ENCODE data around the gene TTC28.
"Not testable (repeated sequence)": the region's sequence is repeated elsewhere in the genome, so short reads cannot be mapped to it uniquely, and the experiment has no call there.

The TTC28 gene

GRCh38 chr22:28557184-28557583 is 122.5 kb downstream of the TTC28 start:
- DNase-seq (ENCODE audit: low spot score): no peak

GRCh38 chr22:28553108-28553866 is 126.4 kb downstream of the TTC28 start:
- not testable (repeated sequence) for DNase-seq (ENCODE audit: low spot score)

GRCh38 chr22:28548406-28548805 is 131.2 kb downstream of the TTC28 start:
- DNase-seq (ENCODE audit: low spot score): no peak

- DNase-seq (ENCODE audit: low spot score): peak; percentile 83
Measured at GRCh38 chr22:28547132-28547842, 132.4 kb downstream of the TTC28 start.

GRCh38 chr22:28544431-28544868 is 135.2 kb downstream of the TTC28 start:
- no peak for DNase-seq (ENCODE audit: low spot score)

GRCh38 chr22:28542980-28543621 is 136.5 kb downstream of the TTC28 start:
- DNase-seq (ENCODE audit: low spot score): no peak

GRCh38 chr22:28541137-28541536 is 138.5 kb downstream of the TTC28 start:
- no peak for DNase-seq (ENCODE audit: low spot score)

- no peak for DNase-seq (ENCODE audit: low spot score)
Measured at GRCh38 chr22:28538922-28539321, 140.7 kb downstream of the TTC28 start.

GRCh38 chr22:28530565-28530964 is 149.1 kb downstream of the TTC28 start:
- not testable (repeated sequence) for DNase-seq (ENCODE audit: low spot score)

- DNase-seq (ENCODE audit: low spot score): not testable (repeated sequence)
Measured at GRCh38 chr22:28529144-28529543, 150.5 kb downstream of the TTC28 start.

GRCh38 chr22:28521451-28521850 is 158.2 kb downstream of the TTC28 start:
- DNase-seq (ENCODE audit: low spot score): no peak

GRCh38 chr22:28514321-28514821 is 165.3 kb downstream of the TTC28 start:
- DNase-seq (ENCODE audit: low spot score): no peak

GRCh38 chr22:28512387-28512786 is 167.3 kb downstream of the TTC28 start:
- DNase-seq (ENCODE audit: low spot score): not testable (repeated sequence)

- no peak for DNase-seq (ENCODE audit: low spot score)
Measured at GRCh38 chr22:28507896-28508295, 171.7 kb downstream of the TTC28 start.

- no peak for DNase-seq (ENCODE audit: low spot score)
Measured at GRCh38 chr22:28506150-28506535, 173.5 kb downstream of the TTC28 start.

GRCh38 chr22:28505416-28506149 is 174.1 kb downstream of the TTC28 start:
- no peak for DNase-seq (ENCODE audit: low spot score)

GRCh38 chr22:28500006-28500405 is 179.6 kb downstream of the TTC28 start:
- DNase-seq (ENCODE audit: low spot score): no peak

- DNase-seq (ENCODE audit: low spot score): no peak
Measured at GRCh38 chr22:28498044-28498443, 181.6 kb downstream of the TTC28 start.

GRCh38 chr22:28497188-28497587 is 182.5 kb downstream of the TTC28 start:
- peak; percentile 25 for DNase-seq (ENCODE audit: low spot score)

- not testable (repeated sequence) for DNase-seq (ENCODE audit: low spot score)
Measured at GRCh38 chr22:28491289-28491688, 188.4 kb downstream of the TTC28 start.

GRCh38 chr22:28488825-28489224 is 190.8 kb downstream of the TTC28 start:
- no peak for DNase-seq (ENCODE audit: low spot score)

- no peak for DNase-seq (ENCODE audit: low spot score)
Measured at GRCh38 chr22:28484662-28485061, 195.0 kb downstream of the TTC28 start.
